ENCODE data around the gene ADCY5.

DNA sequence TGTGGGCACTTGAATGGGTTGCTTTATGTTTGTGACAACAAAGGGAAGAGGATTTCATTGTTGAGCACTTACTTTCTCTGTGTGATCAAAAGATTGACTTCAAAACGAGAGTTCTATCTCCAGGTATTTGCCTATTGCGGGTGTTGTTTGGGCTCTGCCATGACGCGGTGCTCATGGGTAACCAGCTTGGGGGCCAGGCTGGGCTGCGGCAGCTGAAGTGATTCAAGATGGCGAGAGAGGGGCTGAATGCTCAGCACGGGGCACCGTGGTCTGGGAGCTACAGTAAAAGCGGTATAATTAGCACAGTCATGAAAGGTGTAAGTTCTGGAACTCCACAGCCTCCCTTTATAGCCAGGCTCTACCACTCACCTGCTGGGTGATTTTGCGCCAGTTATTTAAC, 31.0 kb upstream of the ADCY5 start:
- TF ChIP-seq, protein P1, sequence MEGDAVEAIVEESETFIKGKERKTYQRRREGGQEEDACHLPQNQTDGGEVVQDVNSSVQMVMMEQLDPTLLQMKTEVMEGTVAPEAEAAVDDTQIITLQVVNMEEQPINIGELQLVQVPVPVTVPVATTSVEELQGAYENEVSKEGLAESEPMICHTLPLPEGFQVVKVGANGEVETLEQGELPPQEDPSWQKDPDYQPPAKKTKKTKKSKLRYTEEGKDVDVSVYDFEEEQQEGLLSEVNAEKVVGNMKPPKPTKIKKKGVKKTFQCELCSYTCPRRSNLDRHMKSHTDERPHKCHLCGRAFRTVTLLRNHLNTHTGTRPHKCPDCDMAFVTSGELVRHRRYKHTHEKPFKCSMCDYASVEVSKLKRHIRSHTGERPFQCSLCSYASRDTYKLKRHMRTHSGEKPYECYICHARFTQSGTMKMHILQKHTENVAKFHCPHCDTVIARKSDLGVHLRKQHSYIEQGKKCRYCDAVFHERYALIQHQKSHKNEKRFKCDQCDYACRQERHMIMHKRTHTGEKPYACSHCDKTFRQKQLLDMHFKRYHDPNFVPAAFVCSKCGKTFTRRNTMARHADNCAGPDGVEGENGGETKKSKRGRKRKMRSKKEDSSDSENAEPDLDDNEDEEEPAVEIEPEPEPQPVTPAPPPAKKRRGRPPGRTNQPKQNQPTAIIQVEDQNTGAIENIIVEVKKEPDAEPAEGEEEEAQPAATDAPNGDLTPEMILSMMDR (IDR thresholded peaks at IDR 0.05 in 8 of 11, conservative IDR thresholded peaks at IDR 0.05 in 3 of 11): no peak
- TF ChIP-seq POLR2A (IDR thresholded peaks at IDR 0.05): no peak
- TF ChIP-seq POLR2AphosphoS5 (IDR thresholded peaks at IDR 0.05): no peak

Data from spleen (tissue), 7 donors.